Activated naive CD4-positive, alpha-beta T cell treated with anti-CD3 and anti-CD28 coated beads, Interleukin-2, amount 50 U/mL, for 72 hours (primary cell): ENCODE data around the gene PRIM2. TPM values are rescaled to one million over a fixed set of nuclear protein-coding genes. Genes with fewer than 3 reads are reported as not detected.
"Not testable (repeated sequence)": the region's sequence is repeated elsewhere in the genome, so short reads cannot be mapped to it uniquely, and the experiment has no call there.

Experiments
- ATAC-seq, 2 donors: fragments of 150-1000 bp; cut with Tn5 transposase; 2 replicates each; pipeline ENCODE4 v1.10.0; 2021; ENCODE audit warnings: mild to moderate bottlenecking in 2 of 2, moderate library complexity in 2 of 2
- DNase-seq, 2 donors: peaks; one replicate each; pipeline ENCODE4 v3.0.0; 2021 to 2022; ENCODE audit warnings: low spot score in 2 of 2
- H3K27ac Mint-ChIP-seq, 2 donors: one replicate each; pipeline ENCODE4 v1.8.0; 2022; ENCODE audit warnings: mild to moderate bottlenecking in 2 of 2, mixed read lengths in 2 of 2
- H3K36me3 Mint-ChIP-seq, 2 donors: one replicate each; pipeline ENCODE4 v1.8.0; 2022; ENCODE audit warnings: mixed read lengths in 2 of 2
- H3K9me3 Mint-ChIP-seq, 2 donors: one replicate each; pipeline ENCODE4 v1.8.0; 2022; ENCODE audit warnings: mixed read lengths in 2 of 2
- total RNA-seq, 2 donors: library from RNA; stranded (reverse); gene quantifications; one replicate each; pipeline ENCODE4 v1.2.3, GENCODE V29; 2022

PRIM2 gene
- total RNA-seq, 2 donors from 2014 or later, result 45.5 to 67.6 TPM

GRCh38 chr6:57668108-57668507, 350.7 kb downstream of the PRIM2 start:
- H3K9me3 Mint-ChIP-seq, ATAC-seq, DNase-seq, H3K27ac Mint-ChIP-seq, H3K36me3 Mint-ChIP-seq: not testable (repeated sequence)

DNA sequence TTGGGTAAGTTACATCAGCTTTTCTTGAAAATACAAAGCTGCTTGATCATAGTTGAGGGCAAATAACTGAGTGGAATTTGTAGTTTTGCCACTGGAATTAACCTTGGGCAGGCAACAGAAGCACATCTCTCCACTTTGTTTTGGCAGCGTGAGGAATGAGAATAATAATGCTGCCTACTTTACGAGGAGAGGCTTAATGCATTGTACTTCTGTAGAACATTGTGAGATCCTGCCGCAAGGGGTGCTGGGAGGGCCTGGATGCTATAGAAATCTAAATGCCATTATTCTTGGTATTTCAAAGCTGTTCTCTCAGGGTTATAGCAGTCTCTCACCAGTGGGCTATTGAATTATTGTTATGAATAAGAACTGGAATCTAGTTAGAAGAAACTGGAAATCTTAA, 353.8 kb downstream of the PRIM2 start:
- H3K9me3 Mint-ChIP-seq, H3K36me3 Mint-ChIP-seq: not testable (repeated sequence)

DNA sequence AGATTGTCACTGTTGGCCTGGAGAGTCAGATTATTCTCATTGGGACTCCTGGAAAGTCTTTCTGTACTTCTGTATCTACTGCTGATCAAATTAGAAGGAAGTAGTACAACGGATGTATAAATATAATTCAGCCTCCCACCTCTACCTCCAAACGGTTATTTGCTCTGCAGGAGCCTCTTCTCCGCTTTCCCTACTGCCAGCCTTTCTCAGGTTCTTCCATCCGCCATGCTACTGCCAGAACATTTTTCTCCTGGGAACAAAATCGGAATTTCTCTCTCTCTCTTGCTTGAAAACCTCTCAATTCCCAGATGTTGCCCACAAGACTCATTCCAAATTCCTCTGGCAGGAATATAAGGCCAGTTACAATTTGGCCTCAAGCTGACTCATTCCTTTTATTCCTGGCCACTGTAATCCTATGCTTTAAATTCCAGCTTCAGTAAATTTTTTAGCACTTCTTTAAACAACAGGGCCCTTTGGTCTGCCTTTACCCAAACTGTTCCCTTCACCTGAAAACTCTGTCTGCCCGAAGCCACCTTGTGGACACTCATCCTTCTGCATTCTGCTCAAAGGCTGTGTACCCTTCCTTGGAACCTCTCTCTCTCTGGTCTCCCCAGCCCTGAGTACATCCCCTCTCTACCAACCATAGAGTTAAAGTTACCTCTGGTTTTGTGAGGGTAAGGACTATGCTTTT, 354.7 kb downstream of the PRIM2 start:
- ATAC-seq, H3K9me3 Mint-ChIP-seq: not testable (repeated sequence)

More for the DNA sequence above, 353.8 kb downstream of the PRIM2 start:
- not testable (repeated sequence) for H3K27ac Mint-ChIP-seq, ATAC-seq, DNase-seq

GRCh38 chr6:57673281-57673680, 355.9 kb downstream of the PRIM2 start:
- ATAC-seq, DNase-seq, H3K27ac Mint-ChIP-seq, H3K9me3 Mint-ChIP-seq, H3K36me3 Mint-ChIP-seq: not testable (repeated sequence)

More for the DNA sequence above, 354.7 kb downstream of the PRIM2 start:
- not testable (repeated sequence) for H3K27ac Mint-ChIP-seq, H3K36me3 Mint-ChIP-seq, DNase-seq

DNA sequence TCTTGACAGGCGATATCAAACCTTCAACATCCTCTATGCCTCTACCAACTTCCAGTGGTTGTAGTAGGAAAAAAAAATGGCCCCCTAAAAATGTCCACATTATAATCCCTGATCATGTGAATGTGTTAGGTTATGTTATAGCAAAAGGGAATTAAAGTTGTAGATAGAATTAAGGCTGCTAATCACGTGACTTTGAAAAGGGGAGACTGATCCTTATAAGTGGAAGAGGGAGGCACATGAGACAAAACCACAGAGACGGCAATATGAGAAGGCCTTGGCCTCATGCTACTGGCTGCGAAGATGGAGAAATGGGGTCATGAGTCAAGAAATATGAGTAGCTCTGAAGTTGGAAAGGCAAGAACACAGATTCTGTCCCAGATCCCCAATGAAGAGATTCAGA, 358.0 kb downstream of the PRIM2 start:
- not testable (repeated sequence) for H3K27ac Mint-ChIP-seq, ATAC-seq, DNase-seq, H3K9me3 Mint-ChIP-seq, H3K36me3 Mint-ChIP-seq

DNA sequence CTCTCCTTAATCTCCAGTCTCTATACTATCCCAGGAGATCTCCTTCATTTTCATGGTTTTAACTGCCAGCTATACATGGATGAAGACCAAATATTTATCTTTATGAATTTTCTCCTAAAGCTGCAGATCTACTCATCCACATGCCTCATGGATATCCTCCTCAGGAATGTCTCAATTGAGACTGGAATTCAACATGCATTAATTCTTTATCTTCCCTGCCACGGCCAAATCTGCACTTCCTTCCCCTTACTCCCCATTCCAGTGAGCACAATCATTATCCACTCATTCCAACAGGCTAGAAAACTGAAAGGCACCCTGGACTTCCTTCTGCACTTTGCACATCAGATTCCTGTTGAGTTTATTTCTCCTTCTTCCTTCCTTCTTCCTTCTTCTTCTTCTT, 379.0 kb downstream of the PRIM2 start:
- H3K9me3 Mint-ChIP-seq, result peaks cover 8 to 11% of the 10 kb centered on the region in 2 donors
- not testable (repeated sequence) for ATAC-seq, DNase-seq, H3K27ac Mint-ChIP-seq, H3K36me3 Mint-ChIP-seq

Other genes starting within 250 kb of the PRIM2 start
- gene ZNF451, start 227.4 kb upstream of the PRIM2 start, total RNA-seq, result 10 to 100 TPM; 50.8 to 64.7 TPM
- 1 to 10 TPM; 7.1 to 7.9 TPM for gene BAG2, start 145.3 kb upstream of the PRIM2 start, total RNA-seq
- gene RAB23, start 95.3 kb upstream of the PRIM2 start, total RNA-seq, result 1 to 10 TPM; 2.0 to 2.2 TPM